Vagina (tissue), 2 donors: ENCODE results near the gene AHCYL2.

Source experiments
- POLR2A ChIP-seq, 2 donors: fragments of 450-650 bp; IDR thresholded peaks; one replicate each; pipeline ENCODE4 v1.6.1; 2017; ENCODE audit warnings: antibody characterized with exemption in 2 of 2, mild to moderate bottlenecking in 2 of 2, moderate library complexity in 2 of 2
- POLR2AphosphoS5 ChIP-seq, 2 donors: sonication (generic); formaldehyde crosslinking; IDR thresholded peaks; one replicate each; pipeline ENCODE4 v1.9.0; 2017; ENCODE audit warnings: antibody characterized with exemption in 2 of 2, mild to moderate bottlenecking in 2 of 2, low read depth in 1 of 2; ENCODE audit not compliant: insufficient read depth in 1 of 2
- TF ChIP-seq, protein P1 (sequence below), 3 experiments: fragments of 450-650 bp in 2 of 3; fragments of 200-600 bp in 1 of 3; sonication (generic) in 1 of 3; IDR thresholded peaks; one replicate each; pipeline ENCODE4 v1.5.1; 2017 to 2019; ENCODE audit warnings: antibody characterized with exemption in 3 of 3, mild to moderate bottlenecking in 2 of 3, moderate library complexity in 2 of 3

DNA sequence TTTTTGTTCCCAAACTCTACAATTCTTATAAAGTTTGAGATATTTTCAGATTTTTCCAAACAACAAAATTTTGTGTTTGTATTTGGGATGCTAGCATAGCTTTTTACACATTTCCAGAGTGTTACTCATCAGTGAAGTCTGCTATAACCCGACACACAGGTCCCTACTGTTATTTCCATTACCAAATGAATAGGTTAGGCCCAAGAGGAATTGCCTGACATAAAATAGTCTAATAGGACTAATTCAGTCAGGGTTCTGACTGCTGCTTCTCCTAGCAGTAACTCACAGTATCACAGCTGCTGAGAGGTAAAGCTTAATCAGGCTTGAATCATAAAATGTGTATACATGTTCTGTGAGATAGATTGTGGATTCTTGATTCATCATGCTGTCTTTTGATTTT is 160.3 kb downstream of the AHCYL2 start:
- TF ChIP-seq, protein P1, sequence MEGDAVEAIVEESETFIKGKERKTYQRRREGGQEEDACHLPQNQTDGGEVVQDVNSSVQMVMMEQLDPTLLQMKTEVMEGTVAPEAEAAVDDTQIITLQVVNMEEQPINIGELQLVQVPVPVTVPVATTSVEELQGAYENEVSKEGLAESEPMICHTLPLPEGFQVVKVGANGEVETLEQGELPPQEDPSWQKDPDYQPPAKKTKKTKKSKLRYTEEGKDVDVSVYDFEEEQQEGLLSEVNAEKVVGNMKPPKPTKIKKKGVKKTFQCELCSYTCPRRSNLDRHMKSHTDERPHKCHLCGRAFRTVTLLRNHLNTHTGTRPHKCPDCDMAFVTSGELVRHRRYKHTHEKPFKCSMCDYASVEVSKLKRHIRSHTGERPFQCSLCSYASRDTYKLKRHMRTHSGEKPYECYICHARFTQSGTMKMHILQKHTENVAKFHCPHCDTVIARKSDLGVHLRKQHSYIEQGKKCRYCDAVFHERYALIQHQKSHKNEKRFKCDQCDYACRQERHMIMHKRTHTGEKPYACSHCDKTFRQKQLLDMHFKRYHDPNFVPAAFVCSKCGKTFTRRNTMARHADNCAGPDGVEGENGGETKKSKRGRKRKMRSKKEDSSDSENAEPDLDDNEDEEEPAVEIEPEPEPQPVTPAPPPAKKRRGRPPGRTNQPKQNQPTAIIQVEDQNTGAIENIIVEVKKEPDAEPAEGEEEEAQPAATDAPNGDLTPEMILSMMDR (IDR thresholded peaks at IDR 0.05): no peak
- TF ChIP-seq POLR2A (IDR thresholded peaks at IDR 0.05): no peak
- no peak for TF ChIP-seq POLR2AphosphoS5 (IDR thresholded peaks at IDR 0.05; ENCODE audit: insufficient read depth in 1 of 2, low read depth in 1 of 2)
